ENCODE data around the gene CLDN24. TPM values are rescaled to one million over a fixed set of nuclear protein-coding genes. Genes with fewer than 3 reads are reported as not detected.

Gene CLDN24
- total RNA-seq, 1 experiment from 2014 or later = not detected

DNA sequence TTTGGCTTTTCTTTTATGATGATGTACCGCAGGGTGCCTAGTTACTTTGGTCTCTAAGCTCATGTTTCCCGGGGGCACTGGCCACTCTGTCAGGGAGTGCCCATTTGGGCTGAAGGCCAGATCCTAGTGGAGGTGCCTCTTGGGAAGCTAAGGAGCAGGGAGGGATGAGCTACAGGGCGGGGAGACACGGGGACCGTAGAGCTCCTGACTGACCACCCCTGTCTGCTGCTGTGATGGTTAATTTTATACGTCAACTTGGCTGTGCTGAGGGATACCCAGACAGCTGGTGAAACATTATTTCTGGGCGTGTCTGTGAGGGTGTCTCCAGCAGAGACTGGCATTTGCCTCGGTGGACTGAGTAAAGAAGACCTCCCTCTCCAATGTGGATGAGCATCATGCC lies 24.9 kb upstream of the CLDN24 start:
- ChIA-PET POLR2A (no interaction called here), CTCF (no interaction called here)
- Histone ChIP-seq H3K36me3 (ENCODE audit: control insufficient read depth, insufficient read depth, low read length) (no peaks in the 10 kb centered on the region), H3K27ac (ENCODE audit: low read length) (no peak overlapping the region), H3K4me1 (ENCODE audit: control insufficient read depth, insufficient read depth, low read length) (no peaks in the 10 kb centered on the region), H3K27me3 (ENCODE audit: control insufficient read depth, insufficient read depth, low read length) (no peaks in the 10 kb centered on the region), H3K9me3 (ENCODE audit: control insufficient read depth, insufficient read depth, low read depth, low read length) (no peaks in the 10 kb centered on the region), H3K4me3 (ENCODE audit: low read depth in 2 of 2, low read length in 2 of 2) (no peak overlapping the region)
- no peak for DNase-seq (ENCODE audit: low read depth, low spot score)
- in situ Hi-C loops (cut with HindIII; ENCODE audit: low pct_unique_long_range_greater_than_20kb, low sequenced_read_pairs) = no loop called here
- no peak for ATAC-seq
- TF ChIP-seq TCF7L2 (IDR thresholded peaks at IDR 0.05; ENCODE audit: low read depth, low read length) (no peak), POLR2AphosphoS5 (IDR thresholded peaks at IDR 0.05; ENCODE audit: low read depth, low read length) (no peak), SIN3A (IDR thresholded peaks at IDR 0.05; ENCODE audit: borderline replicate concordance, insufficient read depth, low read depth, low read length) (no peak)
- TF ChIP-seq, protein P1, sequence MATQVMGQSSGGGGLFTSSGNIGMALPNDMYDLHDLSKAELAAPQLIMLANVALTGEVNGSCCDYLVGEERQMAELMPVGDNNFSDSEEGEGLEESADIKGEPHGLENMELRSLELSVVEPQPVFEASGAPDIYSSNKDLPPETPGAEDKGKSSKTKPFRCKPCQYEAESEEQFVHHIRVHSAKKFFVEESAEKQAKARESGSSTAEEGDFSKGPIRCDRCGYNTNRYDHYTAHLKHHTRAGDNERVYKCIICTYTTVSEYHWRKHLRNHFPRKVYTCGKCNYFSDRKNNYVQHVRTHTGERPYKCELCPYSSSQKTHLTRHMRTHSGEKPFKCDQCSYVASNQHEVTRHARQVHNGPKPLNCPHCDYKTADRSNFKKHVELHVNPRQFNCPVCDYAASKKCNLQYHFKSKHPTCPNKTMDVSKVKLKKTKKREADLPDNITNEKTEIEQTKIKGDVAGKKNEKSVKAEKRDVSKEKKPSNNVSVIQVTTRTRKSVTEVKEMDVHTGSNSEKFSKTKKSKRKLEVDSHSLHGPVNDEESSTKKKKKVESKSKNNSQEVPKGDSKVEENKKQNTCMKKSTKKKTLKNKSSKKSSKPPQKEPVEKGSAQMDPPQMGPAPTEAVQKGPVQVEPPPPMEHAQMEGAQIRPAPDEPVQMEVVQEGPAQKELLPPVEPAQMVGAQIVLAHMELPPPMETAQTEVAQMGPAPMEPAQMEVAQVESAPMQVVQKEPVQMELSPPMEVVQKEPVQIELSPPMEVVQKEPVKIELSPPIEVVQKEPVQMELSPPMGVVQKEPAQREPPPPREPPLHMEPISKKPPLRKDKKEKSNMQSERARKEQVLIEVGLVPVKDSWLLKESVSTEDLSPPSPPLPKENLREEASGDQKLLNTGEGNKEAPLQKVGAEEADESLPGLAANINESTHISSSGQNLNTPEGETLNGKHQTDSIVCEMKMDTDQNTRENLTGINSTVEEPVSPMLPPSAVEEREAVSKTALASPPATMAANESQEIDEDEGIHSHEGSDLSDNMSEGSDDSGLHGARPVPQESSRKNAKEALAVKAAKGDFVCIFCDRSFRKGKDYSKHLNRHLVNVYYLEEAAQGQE (IDR thresholded peaks at IDR 0.05; ENCODE audit: insufficient read depth in 1 of 2, low read depth in 2 of 2, low read length in 1 of 2) = no peak
- TF ChIP-seq, protein P2, sequence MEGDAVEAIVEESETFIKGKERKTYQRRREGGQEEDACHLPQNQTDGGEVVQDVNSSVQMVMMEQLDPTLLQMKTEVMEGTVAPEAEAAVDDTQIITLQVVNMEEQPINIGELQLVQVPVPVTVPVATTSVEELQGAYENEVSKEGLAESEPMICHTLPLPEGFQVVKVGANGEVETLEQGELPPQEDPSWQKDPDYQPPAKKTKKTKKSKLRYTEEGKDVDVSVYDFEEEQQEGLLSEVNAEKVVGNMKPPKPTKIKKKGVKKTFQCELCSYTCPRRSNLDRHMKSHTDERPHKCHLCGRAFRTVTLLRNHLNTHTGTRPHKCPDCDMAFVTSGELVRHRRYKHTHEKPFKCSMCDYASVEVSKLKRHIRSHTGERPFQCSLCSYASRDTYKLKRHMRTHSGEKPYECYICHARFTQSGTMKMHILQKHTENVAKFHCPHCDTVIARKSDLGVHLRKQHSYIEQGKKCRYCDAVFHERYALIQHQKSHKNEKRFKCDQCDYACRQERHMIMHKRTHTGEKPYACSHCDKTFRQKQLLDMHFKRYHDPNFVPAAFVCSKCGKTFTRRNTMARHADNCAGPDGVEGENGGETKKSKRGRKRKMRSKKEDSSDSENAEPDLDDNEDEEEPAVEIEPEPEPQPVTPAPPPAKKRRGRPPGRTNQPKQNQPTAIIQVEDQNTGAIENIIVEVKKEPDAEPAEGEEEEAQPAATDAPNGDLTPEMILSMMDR (IDR thresholded peaks at IDR 0.05) = no peak
- intact Hi-C loops (cut with micrococcal nuclease; ENCODE audit: unreplicated experiment) = no loop called here
- no TSS peak for BruUV-seq (replicated peaks)

DNA sequence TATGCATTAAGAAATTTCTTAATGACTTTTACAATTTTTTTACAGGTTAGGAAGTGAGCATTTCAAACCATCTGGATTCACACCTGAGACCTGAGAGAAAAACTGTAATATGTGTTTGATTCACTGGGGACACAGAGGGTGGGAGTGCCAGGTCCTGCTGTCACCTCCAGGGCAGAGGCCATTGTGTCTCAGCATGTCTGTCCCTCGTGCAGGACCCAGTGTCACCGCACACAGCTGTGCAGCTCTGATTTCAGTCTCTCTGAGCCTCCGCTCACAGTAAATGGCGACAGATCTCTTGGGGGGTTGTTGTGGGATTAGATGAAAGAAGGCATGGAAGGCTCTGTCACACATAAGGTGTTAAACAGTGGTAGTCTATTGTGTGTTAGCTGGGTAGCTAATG lies 23.0 kb upstream of the CLDN24 start:
- intact Hi-C loops (cut with micrococcal nuclease; ENCODE audit: unreplicated experiment) = no loop called here
- ChIA-PET CTCF (no interaction called here), POLR2A (no interaction called here)
- H3K36me3 ChIP-seq (ENCODE audit: control insufficient read depth, insufficient read depth, low read length) = no peaks in the 10 kb centered on the region
- H3K4me1 ChIP-seq (ENCODE audit: control insufficient read depth, insufficient read depth, low read length) = no peaks in the 10 kb centered on the region
- no peaks in the 10 kb centered on the region for H3K9me3 ChIP-seq (ENCODE audit: control insufficient read depth, insufficient read depth, low read depth, low read length)
- no peak for TF ChIP-seq SIN3A (IDR thresholded peaks at IDR 0.05; ENCODE audit: borderline replicate concordance, insufficient read depth, low read depth, low read length)
- TF ChIP-seq, protein P2 (IDR thresholded peaks at IDR 0.05) = no peak
- no peak for TF ChIP-seq POLR2AphosphoS5 (IDR thresholded peaks at IDR 0.05; ENCODE audit: low read depth, low read length)
- TF ChIP-seq TCF7L2 (IDR thresholded peaks at IDR 0.05; ENCODE audit: low read depth, low read length) = no peak
- TF ChIP-seq, protein P1 (IDR thresholded peaks at IDR 0.05; ENCODE audit: insufficient read depth in 1 of 2, low read depth in 2 of 2, low read length in 1 of 2) = no peak
- no peak overlapping the region for H3K4me3 ChIP-seq (ENCODE audit: low read depth in 2 of 2, low read length in 2 of 2)
- no peak overlapping the region for H3K27ac ChIP-seq (ENCODE audit: low read length)
- no TSS peak for BruUV-seq (replicated peaks)
- in situ Hi-C loops (cut with HindIII; ENCODE audit: low pct_unique_long_range_greater_than_20kb, low sequenced_read_pairs) = no loop called here
- no peak for DNase-seq (ENCODE audit: low read depth, low spot score)
- H3K27me3 ChIP-seq (ENCODE audit: control insufficient read depth, insufficient read depth, low read length) = no peaks in the 10 kb centered on the region
- ATAC-seq = no peak

All from Panc1 (cell line).